ENCODE data around the gene OTUB1. TPM values are rescaled to one million over a fixed set of nuclear protein-coding genes. Genes with fewer than 3 reads are reported as not detected.
A peak's percentile ranks its signal among the peaks of the same experiment; 100 is the strongest.

OTUB1 gene
- total RNA-seq, 1 experiment from 2014 or later, result 87.0 TPM

GRCh38 chr11:64008914-64009633 lies 22.8 kb downstream of the OTUB1 start:
- Histone ChIP-seq H3K9me2 (ENCODE audit: insufficient read depth) (no peaks in the 10 kb centered on the region), H3K4me1 (ENCODE audit: control insufficient read depth in 1 of 2, insufficient read depth in 2 of 2, low read length in 2 of 2) (peaks cover 18 to 37% of the 10 kb centered on the region in 2 experiments), H3K79me2 (ENCODE audit: insufficient read depth, low read length) (0 out of 2 replicates have a peak, but pooled peaks cover 3% of the 10 kb centered on the region), H3K4me3 (replicated peaks in 1 of 2; ENCODE audit: low read depth in 1 of 2, low read length in 2 of 2) (no peak overlapping the region), H3K9me3 (ENCODE audit: control insufficient read depth in 1 of 2, insufficient read depth in 1 of 2, low read depth in 1 of 2, low read length in 2 of 2) (peaks cover 0 to 9% of the 10 kb centered on the region in 2 experiments; a peak in 1 of 4 replicates), H3K9ac (ENCODE audit: low read length) (no peak overlapping the region), H3K36me3 (ENCODE audit: control insufficient read depth in 1 of 2, insufficient read depth in 2 of 2, low read length in 2 of 2) (no peaks in the 10 kb centered on the region; a peak in 1 of 4 replicates), H2AFZ (ENCODE audit: low read depth, low read length, poor library complexity, severe bottlenecking) (no peak overlapping the region), H4K20me1 (ENCODE audit: insufficient read depth) (no peaks in the 10 kb centered on the region), H3K27me3 (ENCODE audit: insufficient read depth, low read length) (no peaks in the 10 kb centered on the region), H3K4me2 (ENCODE audit: low read length) (no peak overlapping the region), H3K27ac (ENCODE audit: low read depth, low read length) (peak overlapping the region; percentile 77; the same call in 1 of the 2 replicates)
- TF ChIP-seq YY1 (IDR thresholded peaks at IDR 0.05; ENCODE audit: extremely low read depth, insufficient replicate concordance, low read depth, low read length), result no peak
- no peak for TF ChIP-seq MAX (IDR thresholded peaks at IDR 0.05)
- TF ChIP-seq JUND (IDR thresholded peaks at IDR 0.05), result no peak
- no peak for TF ChIP-seq SRF (IDR thresholded peaks at IDR 0.05; ENCODE audit: low read depth)
- no peak for TF ChIP-seq ATF3 (IDR thresholded peaks at IDR 0.05)
- no peak for TF ChIP-seq EZH2 (IDR thresholded peaks at IDR 0.05)
- TF ChIP-seq ELF1 (IDR thresholded peaks at IDR 0.05; ENCODE audit: borderline replicate concordance, low read depth), result no peak
- TF ChIP-seq ZNF274 (IDR thresholded peaks at IDR 0.05; ENCODE audit: low read depth, low read length), result no peak
- TF ChIP-seq ZBTB33 (IDR thresholded peaks at IDR 0.05; ENCODE audit: extremely low read depth, insufficient replicate concordance, low read length), result no peak
- TF ChIP-seq TCF7L2 (IDR thresholded peaks at IDR 0.05; ENCODE audit: borderline replicate concordance, extremely low read depth, insufficient read depth, insufficient read length), result no peak
- no peak for TF ChIP-seq EGR1 (IDR thresholded peaks at IDR 0.05; ENCODE audit: low read depth)
- TF ChIP-seq REST (IDR thresholded peaks at IDR 0.05; ENCODE audit: low read depth), result no peak
- ChIA-PET RAD21 (ENCODE audit: low non-redundant PET in 1 of 2, low total read pairs in 2 of 2, uncharacterized antibody in 2 of 2, unreplicated experiment in 2 of 2) (no interaction called here), POLR2A (no interaction called here), CTCF (interaction anchor here (1.4 kb wide), 1 partner anchor 9 kb away, joined by 3 read pairs; no protein-coding TSS in a partner anchor)
- no peak for DNase-seq (ENCODE audit: low read depth, low spot score)
- intact Hi-C loops (cut with micrococcal nuclease), result loop anchor here (10.0 kb wide), 1 partner anchor 136 kb away; no protein-coding TSS in a partner anchor
- no peak for ATAC-seq
- no TSS peak for BruUV-seq (replicated peaks)
